Stimulated activated CD4-positive, alpha-beta T cell treated with anti-CD3 and anti-CD28 coated beads, Interleukin-12 subunit alpha, Interleukin-12 subunit beta, amount 100 ng/mL, for 24 hours (primary cell): Measurements from ENCODE around the gene LMF1.

ENCODE experiments used
- DNase-seq, 2 experiments: peaks; one replicate each; pipeline ENCODE4 v3.0.0-alpha.2; 2020; ENCODE audit warnings: low read depth in 2 of 2

Gene LMF1

GRCh38 chr16:984736-985636 is 14.2 kb upstream of the LMF1 start:
- DNase-seq, result no peak

- no peak for DNase-seq
Measured at GRCh38 chr16:984121-984694, 13.4 kb upstream of the LMF1 start.

- DNase-seq, result no peak
Measured at GRCh38 chr16:983044-984030, 12.6 kb upstream of the LMF1 start.

GRCh38 chr16:982145-983043 is 11.6 kb upstream of the LMF1 start:
- DNase-seq, result no peak

GRCh38 chr16:981695-982144 is 10.9 kb upstream of the LMF1 start, which contains the start of gene SOX8:
TSS of gene SOX8 (plus strand) at chr16:981770. CDS start at chr16:981923, 153 bp downstream.
- DNase-seq, result no peak

GRCh38 chr16:980595-980854 is 9.7 kb upstream of the LMF1 start:
- no peak for DNase-seq

- DNase-seq, result no peak
Measured at GRCh38 chr16:979859-980594, 9.2 kb upstream of the LMF1 start.

- DNase-seq, result no peak
Measured at GRCh38 chr16:979147-979546, 8.4 kb upstream of the LMF1 start.

GRCh38 chr16:978403-978802 is 7.6 kb upstream of the LMF1 start:
- no peak for DNase-seq

GRCh38 chr16:977896-978295 is 7.1 kb upstream of the LMF1 start:
- DNase-seq, result no peak

- no peak for DNase-seq
Measured at GRCh38 chr16:977081-977701, 6.4 kb upstream of the LMF1 start.

GRCh38 chr16:976389-976931 is 5.7 kb upstream of the LMF1 start:
- no peak for DNase-seq

GRCh38 chr16:975291-975690 is 4.5 kb upstream of the LMF1 start:
- no peak for DNase-seq

GRCh38 chr16:974611-975261 is 4.0 kb upstream of the LMF1 start:
- DNase-seq, result no peak

GRCh38 chr16:974001-974601 is 3.3 kb upstream of the LMF1 start:
- DNase-seq, result no peak

GRCh38 chr16:973366-973765 is 2.6 kb upstream of the LMF1 start:
- no peak for DNase-seq

GRCh38 chr16:972316-973002 is 1.7 kb upstream of the LMF1 start:
- no peak for DNase-seq

GRCh38 chr16:971981-972315 is 1.2 kb upstream of the LMF1 start:
- DNase-seq, result no peak

GRCh38 chr16:971582-971905 is 760 bp upstream of the LMF1 start:
- no peak for DNase-seq
